ENCODE results near the gene CTSH.
A peak's percentile ranks its signal among the peaks of the same experiment; 100 is the strongest.
"Not testable (repeated sequence)": the region's sequence is repeated elsewhere in the genome, so short reads cannot be mapped to it uniquely, and the experiment has no call there.

The CTSH gene

DNA sequence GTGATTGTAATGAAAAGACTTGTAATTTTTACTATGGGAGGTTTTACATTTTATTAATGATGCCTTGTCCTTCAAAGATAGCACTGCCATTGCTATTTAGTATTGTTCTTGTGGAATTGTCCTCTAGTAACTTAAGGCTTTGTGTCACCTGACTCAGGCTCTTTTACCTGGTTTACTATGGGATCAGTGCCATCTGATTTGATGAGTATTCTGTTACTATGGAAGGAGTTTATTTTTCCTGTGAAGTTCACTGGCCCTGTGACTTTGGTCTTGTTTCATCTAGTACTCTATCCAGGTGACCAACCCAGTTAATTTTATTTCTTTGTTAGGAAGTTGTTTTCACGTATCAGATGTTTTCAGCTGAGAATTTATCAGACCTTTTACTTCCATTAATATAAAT, 63.2 kb downstream of the CTSH start:
- ATAC-seq (replicated peaks) (no peak), DNase-seq (no peak)
- Mint-ChIP-seq H3K4me1 (peaks cover 9 to 43% of the 10 kb centered on the region in 2 donors), H3K9me3 (no peaks in the 10 kb centered on the region), H3K27ac (no peak overlapping the region), H3K4me3 (no peak overlapping the region), H3K36me3 (peaks cover 14 to 26% of the 10 kb centered on the region in 2 donors), H3K27me3 (no peaks in the 10 kb centered on the region)

DNA sequence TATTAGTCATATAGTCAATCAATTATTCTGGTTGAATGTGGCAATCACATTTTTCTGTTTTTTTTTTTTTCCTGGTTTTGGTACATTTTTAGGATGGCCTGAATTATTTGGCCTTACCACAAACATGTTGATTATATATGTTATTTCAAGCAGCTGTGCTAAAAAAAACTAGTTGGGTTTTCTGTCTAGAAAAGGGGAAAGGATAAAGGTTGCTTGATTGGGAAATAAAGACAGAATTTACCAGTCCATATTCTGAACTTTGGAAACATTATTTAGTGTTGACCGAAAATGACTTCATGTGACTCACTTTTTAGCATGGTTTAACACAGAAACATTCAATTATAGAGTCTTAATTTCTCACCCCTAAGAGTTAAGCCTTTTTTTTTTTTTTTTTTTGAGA, 64.0 kb downstream of the CTSH start:
- DNase-seq: no peak
- Mint-ChIP-seq H3K27ac (no peak overlapping the region), H3K9me3 (no peaks in the 10 kb centered on the region), H3K4me3 (no peak overlapping the region), H3K27me3 (no peaks in the 10 kb centered on the region), H3K36me3 (peaks cover 10 to 19% of the 10 kb centered on the region in 2 donors), H3K4me1 (peaks cover 11 to 41% of the 10 kb centered on the region in 2 donors)
- no peak for ATAC-seq (replicated peaks)

DNA sequence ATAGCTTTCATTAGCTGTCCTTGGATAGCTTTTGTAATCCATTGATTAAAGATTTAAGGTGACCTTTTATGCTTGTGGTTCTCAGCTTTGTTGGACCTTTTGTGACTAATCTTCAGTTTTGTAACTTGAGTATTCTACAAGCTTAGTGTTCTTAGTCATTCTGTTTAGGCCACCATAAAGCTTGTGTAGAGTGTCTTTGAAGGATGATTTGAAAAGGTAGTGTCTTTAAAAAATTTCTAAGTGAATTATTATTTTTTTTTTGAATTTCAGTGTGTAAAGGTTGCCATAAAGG, 64.7 kb downstream of the CTSH start:
- ATAC-seq (replicated peaks) (no peak), DNase-seq (no peak)
- Mint-ChIP-seq H3K9me3 (no peaks in the 10 kb centered on the region), H3K27me3 (no peaks in the 10 kb centered on the region), H3K4me3 (no peak overlapping the region), H3K27ac (no peak overlapping the region), H3K36me3 (peaks cover 12 to 21% of the 10 kb centered on the region in 2 donors), H3K4me1 (peaks cover 14 to 47% of the 10 kb centered on the region in 2 donors)

DNA sequence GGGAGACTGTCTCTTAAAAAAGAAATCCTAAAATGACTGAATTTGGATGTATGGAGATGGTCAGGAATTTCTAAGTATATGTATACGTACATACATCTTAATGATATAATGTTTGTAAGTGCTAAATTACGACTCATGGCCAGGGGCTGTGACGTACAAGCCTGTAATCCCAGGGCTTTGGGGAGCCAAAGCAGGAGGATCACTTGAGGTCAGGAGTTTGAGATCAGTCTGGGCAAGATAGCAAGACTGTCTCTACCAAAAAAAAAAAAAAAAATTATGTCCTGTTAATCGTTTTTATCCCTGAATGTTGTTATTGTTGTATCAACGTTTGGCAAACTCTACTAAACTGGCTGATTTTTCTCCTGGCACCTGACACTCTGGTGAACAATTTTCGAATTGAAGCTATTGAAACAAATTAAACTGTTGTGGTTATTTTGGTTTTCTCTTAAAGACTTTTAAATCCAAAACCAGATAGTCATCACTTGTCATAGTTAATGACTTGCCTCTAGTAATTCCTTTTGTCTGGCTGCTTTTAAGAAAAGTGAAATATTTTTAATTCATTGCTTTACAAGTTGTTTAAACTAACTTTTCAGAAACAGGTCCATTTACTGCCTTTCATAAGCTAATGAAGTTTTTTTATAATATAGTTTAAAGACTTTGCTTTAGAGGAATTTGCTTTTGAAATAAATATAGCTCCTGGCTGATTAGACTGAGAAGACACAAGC, 65.2 kb downstream of the CTSH start:
- Mint-ChIP-seq H3K27ac (peak overlapping the region; percentile 37), H3K9me3 (no peaks in the 10 kb centered on the region)

DNA sequence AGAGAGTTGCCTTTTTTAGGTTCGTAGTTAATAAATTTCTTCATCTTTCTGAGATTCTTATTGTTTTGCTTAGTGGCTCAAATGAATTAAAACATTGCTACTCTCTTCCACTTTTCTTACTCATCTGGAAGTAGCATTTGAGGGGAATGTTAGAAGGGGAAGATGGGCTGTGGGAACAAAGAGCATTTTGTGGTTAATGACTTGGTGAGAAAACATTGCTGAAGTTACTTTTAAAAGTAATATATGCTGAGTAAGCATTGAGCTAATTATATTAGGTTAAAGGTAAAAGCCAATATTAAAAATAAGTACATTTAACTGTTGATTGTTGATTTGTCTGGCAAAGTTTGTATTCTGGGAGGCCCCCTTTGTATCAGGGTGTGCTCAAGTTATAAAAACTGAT, 66.5 kb downstream of the CTSH start:
- peaks cover 20 to 34% of the 10 kb centered on the region in 2 donors for H3K36me3 Mint-ChIP-seq
- H3K4me1 Mint-ChIP-seq: peaks cover 20 to 63% of the 10 kb centered on the region in 2 donors
- DNase-seq: no peak
- H3K9me3 Mint-ChIP-seq: no peaks in the 10 kb centered on the region
- peak overlapping the region; percentile 17 for H3K27ac Mint-ChIP-seq
- H3K4me3 Mint-ChIP-seq: peak overlapping the region in 1 of 2 donors; percentile 14
- H3K27me3 Mint-ChIP-seq: no peaks in the 10 kb centered on the region
- ATAC-seq (replicated peaks): no peak

More for the DNA sequence above, 65.2 kb downstream of the CTSH start:
- H3K4me1 Mint-ChIP-seq: peaks cover 19 to 52% of the 10 kb centered on the region in 2 donors
- H3K4me3 Mint-ChIP-seq: no peak overlapping the region
- ATAC-seq (replicated peaks): no peak
- no peak for DNase-seq
- peaks cover 16 to 26% of the 10 kb centered on the region in 2 donors for H3K36me3 Mint-ChIP-seq
- H3K27me3 Mint-ChIP-seq: no peaks in the 10 kb centered on the region

DNA sequence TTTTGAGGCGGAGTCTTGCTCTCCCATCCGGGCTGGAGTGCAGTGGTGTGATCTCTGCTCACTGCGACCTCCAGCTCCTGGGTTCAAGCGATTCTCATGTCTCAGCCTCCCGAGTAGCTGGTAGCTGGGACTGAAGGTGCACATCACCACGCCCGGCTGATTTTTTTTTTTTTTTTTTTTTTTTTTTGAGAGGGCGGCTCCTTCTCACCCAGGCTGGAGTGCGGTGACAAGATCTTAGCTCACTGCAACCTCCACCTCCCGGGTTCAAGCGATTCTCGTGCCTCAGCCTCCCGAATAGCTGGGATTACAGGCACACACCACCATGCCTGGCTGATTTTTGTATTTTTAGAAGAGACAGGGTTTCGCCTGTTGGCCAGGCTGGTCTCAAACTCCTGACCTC, 67.9 kb downstream of the CTSH start:
- not testable (repeated sequence) for ATAC-seq (replicated peaks); H3K9me3 Mint-ChIP-seq; H3K27ac Mint-ChIP-seq; H3K27me3 Mint-ChIP-seq; DNase-seq
- peaks cover 25 to 32% of the 10 kb centered on the region in 2 donors for H3K36me3 Mint-ChIP-seq
- H3K4me1 Mint-ChIP-seq: peaks cover 20 to 57% of the 10 kb centered on the region in 2 donors
- H3K4me3 Mint-ChIP-seq: peak overlapping the region in 1 of 2 donors; percentile 25

DNA sequence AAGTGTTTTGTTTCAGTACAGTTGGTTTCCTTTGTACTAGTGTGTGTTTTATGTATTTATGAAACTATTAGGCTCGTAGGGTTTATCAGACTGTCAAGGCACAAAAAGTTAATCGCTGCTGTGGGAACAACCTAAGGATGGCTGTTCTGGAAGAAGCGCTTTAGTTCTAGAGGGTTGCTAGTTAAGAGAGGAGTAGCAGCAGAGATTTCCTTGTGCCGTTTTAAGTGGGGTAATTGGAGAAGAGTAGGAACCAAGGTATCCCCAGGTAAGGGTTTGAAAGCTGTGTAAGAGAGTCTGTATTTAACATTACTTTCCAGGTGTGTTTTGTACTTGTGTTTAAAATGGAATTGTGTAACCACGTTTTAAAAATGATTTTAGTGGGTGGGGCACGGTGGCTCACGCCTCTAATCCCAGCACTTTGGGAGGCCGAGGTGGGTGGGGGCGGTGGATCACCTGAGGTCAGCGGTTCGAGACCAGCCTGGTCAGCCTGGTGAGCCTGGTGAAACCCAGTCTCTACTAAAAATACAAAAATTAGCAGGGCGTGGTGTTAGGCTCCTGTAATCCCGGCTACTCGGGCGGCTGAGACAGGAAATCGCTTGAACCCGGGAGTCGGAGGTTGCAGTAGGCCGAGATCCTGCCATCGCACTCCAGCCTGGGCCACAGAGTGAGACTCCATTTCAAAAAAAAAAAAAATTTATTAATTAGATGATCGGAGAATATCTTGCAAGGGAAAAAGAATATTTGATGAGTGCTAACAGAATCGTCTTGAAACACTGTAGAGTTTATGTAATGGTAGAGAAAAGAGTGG, 69.5 kb downstream of the CTSH start:
- DNase-seq: no peak
- Mint-ChIP-seq H3K36me3 (peaks cover 19 to 29% of the 10 kb centered on the region in 2 donors), H3K4me1 (peaks cover 23 to 50% of the 10 kb centered on the region in 2 donors), H3K4me3 (peak overlapping the region; percentile 83 to 98), H3K27me3 (no peaks in the 10 kb centered on the region), H3K9me3 (no peaks in the 10 kb centered on the region), H3K27ac (peak overlapping the region; percentile 100)
- no peak for ATAC-seq (replicated peaks)

DNA sequence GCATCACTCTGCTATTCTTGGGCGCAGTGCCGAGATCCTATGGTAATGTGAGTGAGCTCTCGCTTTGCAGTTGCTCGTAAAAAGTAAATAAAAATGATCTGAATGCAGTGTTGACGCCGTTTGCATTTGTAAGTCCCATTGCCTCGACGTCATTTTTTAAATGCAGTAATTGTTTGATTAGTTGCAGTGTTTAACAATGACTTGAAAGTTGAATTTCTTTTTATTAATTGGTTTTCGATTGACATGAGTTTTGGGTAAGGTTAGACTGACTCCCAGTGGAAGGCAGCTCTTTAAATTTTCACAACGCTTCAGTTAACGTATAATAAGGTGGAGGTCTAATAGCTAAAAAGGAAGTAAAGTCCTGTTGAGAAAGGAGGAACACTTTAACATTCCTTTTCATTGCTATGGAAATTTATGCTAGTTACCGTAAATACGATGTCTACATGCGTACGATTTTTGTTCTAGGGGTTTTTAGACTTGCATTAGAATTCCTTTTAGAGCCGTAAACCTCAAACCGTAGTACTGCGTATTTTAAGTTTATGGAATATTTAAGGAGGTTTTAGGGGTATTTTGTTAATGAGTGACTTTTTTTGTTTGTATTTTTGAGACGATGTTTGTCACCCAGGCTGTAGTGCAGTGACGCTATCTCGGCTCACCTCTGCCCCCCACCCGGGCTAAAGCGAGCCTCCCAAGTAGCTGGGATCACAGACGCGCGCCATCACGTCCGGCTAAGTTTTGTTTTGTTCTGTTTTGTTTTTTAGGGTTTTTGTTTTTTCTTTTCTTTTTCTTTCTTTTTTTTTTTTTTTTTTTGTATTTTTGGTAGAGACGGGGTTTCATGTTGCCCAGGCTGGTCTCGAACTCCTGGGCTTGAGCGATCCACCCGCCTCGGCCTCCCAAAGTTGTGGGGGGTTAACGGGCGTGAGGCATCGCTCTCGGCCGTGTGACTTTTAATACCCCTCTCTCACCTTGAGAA, 70.8 kb downstream of the CTSH start:
- no peaks in the 10 kb centered on the region for H3K27me3 Mint-ChIP-seq
- peaks cover 19 to 29% of the 10 kb centered on the region in 2 donors for H3K36me3 Mint-ChIP-seq
- no peaks in the 10 kb centered on the region for H3K9me3 Mint-ChIP-seq
- H3K4me3 Mint-ChIP-seq: peak overlapping the region; percentile 83 to 98
- H3K27ac Mint-ChIP-seq: peak overlapping the region; percentile 100
- peaks cover 21 to 43% of the 10 kb centered on the region in 2 donors for H3K4me1 Mint-ChIP-seq
- no peak for ATAC-seq (replicated peaks)
- DNase-seq: no peak

DNA sequence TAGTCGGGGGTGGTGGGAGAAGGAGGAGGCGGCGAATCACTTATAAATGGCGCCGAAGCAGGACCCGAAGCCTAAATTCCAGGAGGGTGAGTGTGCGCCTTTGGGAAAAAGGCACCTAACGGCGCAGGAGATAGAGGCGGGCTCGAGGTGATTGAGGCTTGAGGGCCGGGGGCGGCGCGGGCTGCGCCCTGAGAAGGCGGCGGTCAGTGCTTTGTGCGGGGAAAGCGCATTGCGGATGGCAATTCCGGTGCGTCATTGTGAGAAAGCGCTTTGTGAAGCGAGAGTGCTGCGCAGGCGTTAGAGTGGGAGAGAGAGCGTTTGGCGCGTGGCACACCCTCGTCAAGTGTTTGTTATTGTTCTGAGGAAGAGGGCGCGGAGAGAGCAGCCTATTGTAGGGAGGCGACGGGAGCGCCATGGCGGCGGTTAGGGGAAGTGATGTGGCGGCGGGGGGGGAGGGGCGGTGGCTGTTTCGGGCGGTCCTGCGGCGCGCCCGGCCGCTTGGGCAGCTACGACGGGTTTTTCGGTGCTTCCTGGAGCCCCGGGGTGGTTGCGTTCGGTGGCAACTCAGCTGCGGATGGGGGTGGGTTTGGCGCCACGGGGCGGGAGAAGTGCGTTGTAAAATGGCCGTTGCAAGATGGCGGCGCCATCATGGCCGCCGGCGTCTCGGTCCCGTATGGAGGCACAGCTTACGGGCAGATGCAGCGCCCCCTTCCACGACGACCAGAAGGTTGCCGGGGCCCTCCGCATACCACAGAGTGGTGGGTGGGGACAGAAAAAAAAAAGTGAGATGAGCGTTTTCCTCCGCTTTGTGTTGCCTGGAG, 71.7 kb downstream of the CTSH start:
- Mint-ChIP-seq H3K27ac (peak overlapping the region; percentile 100), H3K4me1 (peaks cover 19 to 37% of the 10 kb centered on the region in 2 donors), H3K9me3 (no peaks in the 10 kb centered on the region), H3K27me3 (no peaks in the 10 kb centered on the region), H3K4me3 (peak overlapping the region; percentile 83 to 98), H3K36me3 (peaks cover 19 to 27% of the 10 kb centered on the region in 2 donors)
- peak; percentile 73 to 75 for ATAC-seq (replicated peaks)
- peak; percentile 86 for DNase-seq

DNA sequence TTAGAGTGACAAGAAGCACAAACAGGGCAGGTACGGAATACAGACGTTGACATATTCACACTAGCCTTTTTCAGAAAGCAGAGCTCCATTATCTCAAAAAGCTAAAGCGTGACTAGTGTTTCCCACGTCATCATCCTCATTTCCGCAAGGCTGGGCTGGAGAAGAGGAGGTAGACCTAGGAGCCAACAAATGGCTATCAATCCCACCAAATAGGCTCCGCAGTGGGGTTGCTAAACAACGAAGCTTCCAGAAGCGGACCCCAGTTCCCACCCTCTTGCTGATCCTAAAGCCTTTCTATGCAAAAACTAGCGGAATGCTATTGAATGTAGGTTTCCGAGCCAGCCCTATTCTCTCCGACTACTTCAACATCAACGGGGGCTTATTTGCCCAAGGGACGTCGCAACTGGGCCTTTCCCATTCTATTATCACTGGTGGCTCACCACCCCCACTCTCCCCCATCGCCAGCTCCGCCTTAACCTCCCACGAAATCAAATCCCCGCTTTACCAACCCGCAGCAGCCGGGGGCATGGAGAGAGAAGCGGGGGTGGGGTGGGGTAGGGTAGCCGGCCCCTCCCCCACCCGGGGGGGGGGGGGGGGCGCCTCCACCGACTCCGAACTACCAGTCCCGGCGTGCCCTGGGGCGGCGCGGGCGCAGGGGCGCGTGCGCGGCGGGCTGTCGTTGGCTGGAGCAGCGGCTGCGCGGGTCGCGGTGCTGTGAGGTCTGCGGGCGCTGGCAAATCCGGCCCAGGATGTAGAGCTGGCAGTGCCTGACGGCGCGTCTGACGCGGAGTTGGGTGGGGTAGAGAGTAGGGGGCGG, 72.5 kb downstream of the CTSH start, which contains the start of gene MORF4L1:
TSS of gene MORF4L1 (plus strand) at position 736 of the 817 bp plus-strand sequence. CDS start 128 bp downstream, outside the sequence.
- H3K4me1 Mint-ChIP-seq: peaks cover 14 to 29% of the 10 kb centered on the region in 2 donors
- no peaks in the 10 kb centered on the region for H3K27me3 Mint-ChIP-seq
- DNase-seq (peak; percentile 96), ATAC-seq (replicated peaks) (peak; percentile 88 to 91)
- H3K4me3 Mint-ChIP-seq: peak within 1 kb of the TSS; percentile 83 to 98
- peaks cover 19 to 26% of the 10 kb centered on the region in 2 donors for H3K36me3 Mint-ChIP-seq
- H3K9me3 Mint-ChIP-seq: no peaks in the 10 kb centered on the region
- H3K27ac Mint-ChIP-seq: peak within 1 kb of the TSS; percentile 100

DNA sequence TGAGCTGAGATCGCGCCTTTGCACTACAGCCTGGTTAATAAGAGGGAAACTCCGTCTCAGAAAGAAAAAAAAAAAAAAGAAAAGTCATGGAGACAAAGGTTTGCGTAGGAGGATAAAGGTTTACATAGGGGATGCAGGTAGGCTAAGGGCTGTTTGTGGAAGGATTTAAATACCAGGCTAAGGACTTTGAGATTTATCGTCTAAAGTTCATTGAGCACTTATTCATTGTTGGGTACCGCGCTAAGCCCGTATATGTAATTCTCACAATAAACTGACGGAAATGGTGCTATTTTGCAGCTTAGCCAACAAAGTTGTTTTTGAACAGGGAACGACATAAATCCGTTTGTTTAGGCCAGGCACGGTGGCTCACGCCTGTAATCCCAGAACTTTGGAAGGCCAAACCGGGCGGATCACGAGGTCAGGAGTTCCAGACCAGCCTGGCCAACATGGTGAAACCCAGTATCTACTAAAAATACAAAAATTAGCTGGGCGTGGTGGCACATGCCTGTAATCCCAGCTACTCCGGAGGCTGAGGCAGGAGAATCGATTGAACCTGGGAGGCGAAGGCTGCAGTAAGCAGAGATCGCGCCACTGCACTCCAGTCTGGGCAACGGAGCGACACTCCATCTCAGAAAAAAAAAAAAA, 73.2 kb downstream of the CTSH start:
- ATAC-seq (replicated peaks): not testable (repeated sequence)

More for the DNA sequence above, 73.2 kb downstream of the CTSH start:
- H3K27ac Mint-ChIP-seq: peak overlapping the region; percentile 90
- peaks cover 19 to 26% of the 10 kb centered on the region in 2 donors for H3K36me3 Mint-ChIP-seq
- not testable (repeated sequence) for H3K27me3 Mint-ChIP-seq, DNase-seq, H3K9me3 Mint-ChIP-seq
- peaks cover 14 to 24% of the 10 kb centered on the region in 2 donors for H3K4me1 Mint-ChIP-seq
- peak overlapping the region; percentile 83 to 98 for H3K4me3 Mint-ChIP-seq

Measured in stimulated activated naive B cell treated with anti-CD40 and anti-IgM and Interleukin-4, amounts not matched to agents 10 μg/mL and 1 μg/mL and 100 μg/mL, for 72 hours (primary cell).